Smooth muscle cell (in vitro differentiated cells): ENCODE measurements around the gene NUDCD3. TPM values are rescaled to one million over a fixed set of nuclear protein-coding genes. Genes with fewer than 3 reads are reported as not detected.

Source experiments
- DNase-seq: peaks from one replicate; lab custom pipeline; 2025; ENCODE audit not compliant: unreplicated experiment; lab: John Stamatoyannopoulos, UW
- H2AFZ ChIP-seq: fragments of 200-600 bp; sonication (generic); 2 replicates; pipeline ENCODE4 v1.6.0; 2016; ENCODE audit warnings: antibody characterized with exemption, low read depth, mild to moderate bottlenecking
- H3F3A ChIP-seq: fragments of 200-600 bp; sonication (generic); 2 replicates; pipeline ENCODE4 v1.6.0; 2017; ENCODE audit warnings: antibody characterized with exemption, low read depth
- H3K27ac ChIP-seq: fragments of 200-600 bp; sonication (generic); 2 replicates; pipeline ENCODE4 v1.5.1; 2016; ENCODE audit warnings: low read depth, mild to moderate bottlenecking
- H3K27me3 ChIP-seq: fragments of 200-600 bp; sonication (generic); 2 replicates; pipeline ENCODE4 v1.6.1; 2016; ENCODE audit warnings: low read depth, mild to moderate bottlenecking
- H3K36me3 ChIP-seq: fragments of 200-600 bp; sonication (generic); 2 replicates; pipeline ENCODE4 v1.5.1; 2016; ENCODE audit warnings: low read depth
- H3K4me1 ChIP-seq: fragments of 200-600 bp; sonication (generic); 2 replicates; pipeline ENCODE4 v1.5.1; 2016; ENCODE audit warnings: low read depth
- H3K4me2 ChIP-seq: fragments of 200-600 bp; sonication (generic); 2 replicates; pipeline ENCODE4 v1.6.0; 2016; ENCODE audit warnings: mild to moderate bottlenecking
- H3K4me3 ChIP-seq: fragments of 200-600 bp; sonication (generic); 2 replicates; pipeline ENCODE4 v1.5.1; 2016; ENCODE audit warnings: mild to moderate bottlenecking
- H3K79me2 ChIP-seq: fragments of 200-600 bp; sonication (generic); 2 replicates; pipeline ENCODE4 v1.6.0; 2016; ENCODE audit warnings: low read depth, mild to moderate bottlenecking
- H3K9ac ChIP-seq: fragments of 200-600 bp; sonication (generic); 2 replicates; pipeline ENCODE4 v1.6.0; 2016; ENCODE audit warnings: low read depth
- H3K9me3 ChIP-seq: fragments of 200-600 bp; sonication (generic); replicated peaks from 2 replicates; pipeline ENCODE4 v1.5.1; 2016; ENCODE audit warnings: low read depth
- H4K20me1 ChIP-seq: fragments of 200-600 bp; sonication (generic); 2 replicates; pipeline ENCODE4 v1.6.0; 2016; ENCODE audit warnings: low read depth
- WGBS: methylation state at CpG from one replicate; pipeline ENCODE4 v1.1.7; 2016; ENCODE audit warnings: low lambda C conversion rate; 5-methylcytosine and 5-hydroxymethylcytosine counted together
- polyA plus RNA-seq: library from polyadenylated mRNA; unstranded; fragments of >200 nt; fragmentation: Nextera tagmentation; extraction: Ambion mirVana; gene quantifications from 2 replicates; pipeline ENCODE4 v1.2.1, GENCODE V29; 2016
- total RNA-seq: library from RNA; depleted of rRNA; stranded (reverse); fragments of >200 nt; gene quantifications from 2 replicates; pipeline ENCODE4 v1.2.3, GENCODE V29; 2014
- TF ChIP-seq, protein P1 (sequence below): fragments of 200-600 bp; sonication (generic); IDR thresholded peaks from 2 replicates; pipeline ENCODE4 v1.5.1; 2017; ENCODE audit warnings: borderline replicate concordance, mild to moderate bottlenecking, antibody characterized with exemption; ENCODE audit not compliant: insufficient read depth, poor library complexity, severe bottlenecking

NUDCD3 gene
- total and polyA plus RNA-seq, 2 experiments from 2014 or later: 32.2 to 56.3 TPM

DNA sequence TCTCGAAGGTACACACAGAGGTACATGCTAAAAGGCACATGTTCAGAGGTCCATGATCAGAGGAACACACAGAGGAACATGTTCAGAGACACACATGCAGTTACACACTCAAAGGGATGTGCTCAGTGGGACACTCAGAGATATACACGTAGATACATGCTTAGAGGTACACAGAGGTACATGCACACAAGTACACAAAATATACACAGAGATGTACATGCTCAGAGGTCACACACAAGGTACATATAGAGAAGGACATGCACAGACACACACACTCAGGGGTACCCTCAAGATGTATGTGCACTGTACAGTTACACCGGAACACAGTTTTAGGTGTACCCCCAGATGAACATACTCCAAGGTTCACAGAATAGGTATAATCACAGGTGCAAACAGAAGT lies 31.9 kb upstream of the NUDCD3 start:
- H3K79me2 ChIP-seq: no peaks in the 10 kb centered on the region
- 86% methylated on average over 3 of the region's 3 CpGs for WGBS
- H3K4me1 ChIP-seq: no peaks in the 10 kb centered on the region
- H3K4me3 ChIP-seq: no peak overlapping the region
- no peak overlapping the region for H3K9ac ChIP-seq
- DNase-seq: no peak
- no peaks in the 10 kb centered on the region for H3K9me3 ChIP-seq
- TF ChIP-seq, protein P1, sequence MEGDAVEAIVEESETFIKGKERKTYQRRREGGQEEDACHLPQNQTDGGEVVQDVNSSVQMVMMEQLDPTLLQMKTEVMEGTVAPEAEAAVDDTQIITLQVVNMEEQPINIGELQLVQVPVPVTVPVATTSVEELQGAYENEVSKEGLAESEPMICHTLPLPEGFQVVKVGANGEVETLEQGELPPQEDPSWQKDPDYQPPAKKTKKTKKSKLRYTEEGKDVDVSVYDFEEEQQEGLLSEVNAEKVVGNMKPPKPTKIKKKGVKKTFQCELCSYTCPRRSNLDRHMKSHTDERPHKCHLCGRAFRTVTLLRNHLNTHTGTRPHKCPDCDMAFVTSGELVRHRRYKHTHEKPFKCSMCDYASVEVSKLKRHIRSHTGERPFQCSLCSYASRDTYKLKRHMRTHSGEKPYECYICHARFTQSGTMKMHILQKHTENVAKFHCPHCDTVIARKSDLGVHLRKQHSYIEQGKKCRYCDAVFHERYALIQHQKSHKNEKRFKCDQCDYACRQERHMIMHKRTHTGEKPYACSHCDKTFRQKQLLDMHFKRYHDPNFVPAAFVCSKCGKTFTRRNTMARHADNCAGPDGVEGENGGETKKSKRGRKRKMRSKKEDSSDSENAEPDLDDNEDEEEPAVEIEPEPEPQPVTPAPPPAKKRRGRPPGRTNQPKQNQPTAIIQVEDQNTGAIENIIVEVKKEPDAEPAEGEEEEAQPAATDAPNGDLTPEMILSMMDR: no peak
- H2AFZ ChIP-seq: no peak overlapping the region
- no peaks in the 10 kb centered on the region for H3K36me3 ChIP-seq
- H3K4me2 ChIP-seq: no peak overlapping the region
- H3K27ac ChIP-seq: no peak overlapping the region
- no peaks in the 10 kb centered on the region for H3F3A ChIP-seq
- H3K27me3 ChIP-seq: no peaks in the 10 kb centered on the region
- H4K20me1 ChIP-seq: no peaks in the 10 kb centered on the region

DNA sequence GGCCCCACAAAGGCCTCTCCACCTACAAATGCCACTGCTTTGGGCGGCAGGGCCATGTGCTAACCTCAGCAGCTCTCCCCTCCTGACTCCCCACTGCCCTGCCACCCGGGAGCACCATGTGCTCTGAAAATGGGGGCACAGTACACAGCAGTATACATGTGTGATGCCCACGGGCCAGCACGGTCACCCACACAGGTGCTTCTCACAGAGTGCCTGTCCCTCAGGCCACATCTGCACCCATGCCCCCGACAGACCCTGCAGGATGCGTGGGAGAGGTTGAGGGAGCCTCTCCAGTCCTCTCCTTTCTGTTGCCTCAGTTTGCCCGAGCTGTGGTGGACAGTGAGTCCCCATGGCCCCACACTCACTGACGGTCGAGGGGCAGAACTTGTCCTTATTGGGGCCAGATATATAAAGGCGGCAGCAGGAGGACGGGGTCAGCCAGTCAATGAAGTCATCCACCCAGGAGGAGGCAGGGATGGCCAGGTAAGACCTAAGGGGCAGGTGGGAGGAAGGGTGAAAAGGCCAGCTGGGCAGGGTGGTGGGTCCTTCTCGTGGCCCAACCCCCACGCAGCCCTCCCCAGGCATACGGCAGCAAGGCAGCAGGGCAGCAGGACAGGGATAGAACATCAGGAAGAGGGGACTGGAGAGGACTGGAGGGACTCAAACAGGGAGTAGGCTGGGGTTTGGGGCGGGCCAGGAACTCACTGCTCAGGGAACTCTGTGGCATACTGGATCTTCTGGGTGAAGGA lies 31.1 kb upstream of the NUDCD3 start:
- H3K27me3 ChIP-seq: no peaks in the 10 kb centered on the region
- no peak overlapping the region for H3K27ac ChIP-seq
- WGBS: 85% methylated on average over 15 of the region's 15 CpGs
- no peaks in the 10 kb centered on the region for H3K79me2 ChIP-seq
- TF ChIP-seq, protein P1: no peak
- H3K9me3 ChIP-seq: no peaks in the 10 kb centered on the region
- H4K20me1 ChIP-seq: no peaks in the 10 kb centered on the region
- H2AFZ ChIP-seq: no peak overlapping the region
- no peaks in the 10 kb centered on the region for H3K4me1 ChIP-seq
- H3K4me3 ChIP-seq: no peak overlapping the region
- no peaks in the 10 kb centered on the region for H3F3A ChIP-seq
- no peak for DNase-seq
- no peak overlapping the region for H3K9ac ChIP-seq
- no peak overlapping the region for H3K4me2 ChIP-seq
- no peaks in the 10 kb centered on the region for H3K36me3 ChIP-seq

DNA sequence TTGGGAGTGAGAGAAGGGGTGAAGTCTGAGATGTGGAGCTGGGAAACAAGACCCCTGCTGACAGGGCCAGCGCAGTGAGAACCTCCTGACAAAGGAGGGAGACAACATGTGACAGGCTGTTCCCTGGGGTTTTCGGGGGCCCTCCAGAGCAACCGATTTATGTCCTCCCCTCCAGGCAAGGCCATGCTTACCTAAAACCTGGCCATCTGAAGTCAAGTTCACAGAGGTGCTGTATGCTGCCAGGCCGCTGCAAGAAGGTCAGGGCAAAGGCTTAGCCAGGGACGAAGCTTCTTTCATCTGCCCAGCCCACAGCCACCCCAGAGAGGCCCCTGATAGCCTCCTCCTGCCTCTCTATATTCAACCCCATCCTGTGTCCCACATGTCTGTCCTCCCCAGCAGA lies 30.1 kb upstream of the NUDCD3 start:
- 91% methylated on average over 5 of the region's 5 CpGs for whole genome bisulfite sequencing
- TF ChIP-seq, protein P1: no peak
- H3K27me3 ChIP-seq: no peaks in the 10 kb centered on the region

DNA sequence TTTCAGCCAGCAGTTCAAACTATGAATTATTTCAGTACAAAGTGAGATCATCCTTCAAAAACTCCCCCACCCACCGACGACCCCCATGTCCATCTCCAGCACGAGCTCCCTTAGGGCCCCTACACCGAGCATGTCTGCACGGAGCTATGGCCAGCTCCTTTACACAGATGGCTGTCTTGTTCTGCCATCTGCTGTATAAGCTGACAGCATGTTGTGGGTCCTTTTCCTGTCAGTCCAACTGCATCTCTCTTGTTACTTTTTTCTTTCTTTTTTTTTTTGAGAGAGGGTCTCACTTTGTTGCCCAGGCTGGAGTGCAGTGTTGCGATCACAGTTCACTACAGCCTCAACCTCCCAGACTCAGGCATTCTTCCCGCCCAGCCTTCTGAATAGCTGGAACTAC lies 29.1 kb upstream of the NUDCD3 start:
- Histone ChIP-seq H3K4me3 (no peak overlapping the region), H3K4me1 (no peaks in the 10 kb centered on the region), H3K9ac (no peak overlapping the region), H3K36me3 (no peaks in the 10 kb centered on the region), H3F3A (no peaks in the 10 kb centered on the region), H3K4me2 (no peak overlapping the region), H4K20me1 (no peaks in the 10 kb centered on the region), H3K9me3 (no peaks in the 10 kb centered on the region), H2AFZ (no peak overlapping the region), H3K27me3 (no peaks in the 10 kb centered on the region), H3K27ac (no peak overlapping the region), H3K79me2 (no peaks in the 10 kb centered on the region)
- WGBS: 84% methylated on average over 7 of the region's 7 CpGs
- DNase-seq: no peak
- TF ChIP-seq, protein P1: no peak

More for the DNA sequence above, 30.1 kb upstream of the NUDCD3 start:
- no peak for DNase-seq
- Histone ChIP-seq H3F3A (no peaks in the 10 kb centered on the region), H4K20me1 (no peaks in the 10 kb centered on the region), H3K9me3 (no peaks in the 10 kb centered on the region), H3K36me3 (no peaks in the 10 kb centered on the region), H3K9ac (no peak overlapping the region), H3K4me1 (no peaks in the 10 kb centered on the region), H3K4me2 (no peak overlapping the region), H3K79me2 (no peaks in the 10 kb centered on the region), H3K27ac (no peak overlapping the region), H3K4me3 (no peak overlapping the region), H2AFZ (no peak overlapping the region)
